Liver (tissue), 9 donors: ENCODE data around the gene LHFPL3. TPM values are rescaled to one million over a fixed set of nuclear protein-coding genes. Genes with fewer than 3 reads are reported as not detected.
"Not testable (repeated sequence)": the region's sequence is repeated elsewhere in the genome, so short reads cannot be mapped to it uniquely, and the experiment has no call there.

Experiments
- DNase-seq: peaks from one replicate; pipeline ENCODE4 v3.0.0-alpha.2; 2017; ENCODE audit warnings: low spot score
- H3K27ac ChIP-seq, 2 donors: one replicate each; pipeline ENCODE4 v1.7.0; 2013; ENCODE audit warnings: inconsistent platforms in 2 of 2, low read length in 2 of 2, control low read depth in 1 of 2, low read depth in 1 of 2, mild to moderate bottlenecking in 1 of 2
- H3K27me3 ChIP-seq, 4 donors: one replicate each; pipeline versions ENCODE4 v1.6.1 to v1.7.0; 2013; ENCODE audit warnings: low read length in 3 of 4, inconsistent platforms in 1 of 4, mild to moderate bottlenecking in 1 of 4, moderate library complexity in 1 of 4; ENCODE audit not compliant: control insufficient read depth in 4 of 4, insufficient read depth in 4 of 4
- H3K36me3 ChIP-seq, 4 donors: one replicate each; pipeline versions ENCODE4 v1.6.1 to v1.7.0; 2013; ENCODE audit warnings: low read length in 3 of 4, mild to moderate bottlenecking in 3 of 4, low read depth in 1 of 4, moderate library complexity in 1 of 4; ENCODE audit not compliant: control insufficient read depth in 4 of 4, insufficient read depth in 3 of 4
- H3K4me1 ChIP-seq, 4 donors: one replicate each; pipeline versions ENCODE4 v1.6.1 to v1.7.0; 2013; ENCODE audit warnings: low read length in 3 of 4, mild to moderate bottlenecking in 3 of 4, moderate library complexity in 1 of 4; ENCODE audit not compliant: control insufficient read depth in 4 of 4, insufficient read depth in 4 of 4
- H3K4me3 ChIP-seq, 3 donors: one replicate each; pipeline versions ENCODE4 v1.6.1 to v1.7.0; 2013; ENCODE audit warnings: low read length in 3 of 3, control low read depth in 1 of 3, low read depth in 1 of 3, mild to moderate bottlenecking in 1 of 3
- H3K9ac ChIP-seq, 2 donors: one replicate each; pipeline ENCODE4 v1.7.0; 2013; ENCODE audit warnings: low read length in 2 of 2, mild to moderate bottlenecking in 2 of 2, moderate library complexity in 2 of 2, control low read depth in 1 of 2, low read depth in 1 of 2
- H3K9me3 ChIP-seq, 4 donors: one replicate each; pipeline versions ENCODE4 v1.6.1 to v1.7.0; 2013; ENCODE audit warnings: low read length in 3 of 4; ENCODE audit not compliant: control insufficient read depth in 4 of 4
- ATF3 ChIP-seq: IDR thresholded peaks from 2 replicates; pipeline ENCODE4 v1.6.1; 2016; ENCODE audit warnings: antibody characterized with exemption
- EGR1 ChIP-seq, 2 donors: IDR thresholded peaks; 2 replicates each; pipeline ENCODE4 v1.6.1; 2016 to 2018; ENCODE audit warnings: antibody characterized with exemption in 2 of 2, low read depth in 2 of 2
- FOXA1 ChIP-seq: IDR thresholded peaks from 2 replicates; pipeline ENCODE4 v1.6.1; 2016; ENCODE audit warnings: antibody characterized with exemption
- FOXA2 ChIP-seq: IDR thresholded peaks from 2 replicates; pipeline ENCODE4 v1.6.1; 2016; ENCODE audit warnings: antibody characterized with exemption
- GABPA ChIP-seq, 2 donors: IDR thresholded peaks in 1 of 2; conservative IDR thresholded peaks in 1 of 2; 2 replicates each; pipeline ENCODE4 v1.6.1; 2016; ENCODE audit warnings: antibody characterized with exemption in 2 of 2, mild to moderate bottlenecking in 1 of 2, moderate library complexity in 1 of 2
- HNF4A ChIP-seq, 2 donors: conservative IDR thresholded peaks; 2 replicates each; pipeline ENCODE4 v1.6.1; 2016; ENCODE audit warnings: antibody characterized with exemption in 2 of 2, mild to moderate bottlenecking in 2 of 2
- HNF4G ChIP-seq: IDR thresholded peaks from 2 replicates; pipeline ENCODE4 v1.6.1; 2016; ENCODE audit warnings: antibody characterized with exemption
- JUND ChIP-seq, 2 donors: IDR thresholded peaks; 2 replicates each; pipeline ENCODE4 v1.6.1; 2016; ENCODE audit warnings: antibody characterized with exemption in 2 of 2
- NR2F2 ChIP-seq: IDR thresholded peaks from 2 replicates; pipeline ENCODE4 v1.6.1; 2016; ENCODE audit warnings: antibody characterized with exemption
- RAD21 ChIP-seq, 2 donors: IDR thresholded peaks; 2 replicates each; pipeline ENCODE4 v1.6.1; 2016; ENCODE audit warnings: antibody characterized with exemption in 2 of 2, mild to moderate bottlenecking in 2 of 2
- REST ChIP-seq: IDR thresholded peaks from 2 replicates; pipeline ENCODE4 v1.6.1; 2016; ENCODE audit warnings: antibody characterized with exemption, mild to moderate bottlenecking
- RXRA ChIP-seq, 2 donors: IDR thresholded peaks; 2 replicates each; pipeline ENCODE4 v1.6.1; 2017 to 2018; ENCODE audit warnings: antibody characterized with exemption in 2 of 2, mild to moderate bottlenecking in 1 of 2
- SP1 ChIP-seq: IDR thresholded peaks from 2 replicates; pipeline ENCODE4 v1.6.1; 2018; ENCODE audit warnings: antibody characterized with exemption, mild to moderate bottlenecking
- TAF1 ChIP-seq: conservative IDR thresholded peaks from 2 replicates; pipeline ENCODE4 v1.6.1; 2016; ENCODE audit warnings: antibody characterized with exemption, mild to moderate bottlenecking
- YY1 ChIP-seq: IDR thresholded peaks from 2 replicates; pipeline ENCODE4 v1.6.1; 2016; ENCODE audit warnings: antibody characterized with exemption, mild to moderate bottlenecking
- ZBTB33 ChIP-seq: IDR thresholded peaks from 2 replicates; pipeline ENCODE4 v1.6.1; 2016; ENCODE audit warnings: antibody characterized with exemption
- WGBS: extraction: QIAGEN DNeasy Blood & Tissue Kit; methylation state at CpG from one replicate; pipeline ENCODE4 v1.1.7; 2013; 5-methylcytosine and 5-hydroxymethylcytosine counted together
- polyA plus RNA-seq, 2 donors: library from polyadenylated mRNA; stranded (reverse) in 1 of 2; unstranded in 1 of 2; fragments of 200-250 nt in 1 of 2; fragments of >200 nt in 1 of 2; fragmentation: Nextera tagmentation in 1 of 2; extraction: Ambion mirVana in 1 of 2; gene quantifications; one replicate each; pipeline versions ENCODE4 v1.2.1 to v1.2.3, GENCODE V29; 2013 to 2015
- total RNA-seq, 2 donors: library from RNA; depleted of rRNA; stranded (reverse); fragments of >200 nt; gene quantifications; one replicate each; pipeline ENCODE4 v1.2.3, GENCODE V29; 2014
- TF ChIP-seq, protein P1 (sequence below): IDR thresholded peaks from 2 replicates; pipeline ENCODE4 v1.6.1; 2016; ENCODE audit warnings: antibody characterized with exemption
- TF ChIP-seq, protein P2 (sequence below): fragments of 150-350 bp; IDR thresholded peaks from 2 replicates; pipeline ENCODE4 v1.5.1; 2017; ENCODE audit warnings: improper control_type of control experiment, low read depth, low read length; ENCODE audit not compliant: missing input control
- donor health status: healthy.
- donor health status: healthy.
- donor health status: healthy.
- donor health status: healthy.
- donor health status: healthy.

The LHFPL3 gene
- total and polyA plus RNA-seq, 4 donors: not detected

GRCh38 chr7:104923010-104923421, 594.6 kb downstream of the LHFPL3 start:
- WGBS: 28% methylated on average over 4 of the region's 4 CpGs
- Histone ChIP-seq H3K4me3 (no peak overlapping the region), H3K9ac (no peak overlapping the region)

GRCh38 chr7:104926189-104926588, 597.8 kb downstream of the LHFPL3 start:
- H3K27me3 ChIP-seq, H3K27ac ChIP-seq, H3K9me3 ChIP-seq, DNase-seq, H3K36me3 ChIP-seq, H3K9ac ChIP-seq, H3K4me1 ChIP-seq, H3K4me3 ChIP-seq: not testable (repeated sequence)
- 91% methylated on average over 5 of the region's 5 CpGs for WGBS

More at GRCh38 chr7:104923010-104923421, 594.6 kb downstream of the LHFPL3 start:
- TF ChIP-seq REST (no peak), FOXA1 (no peak), HNF4G (no peak), TAF1 (no peak), GABPA (IDR thresholded peaks at IDR 0.05 in 1 of 2, conservative IDR thresholded peaks at IDR 0.05 in 1 of 2) (no peak), NR2F2 (no peak), RXRA (IDR thresholded peaks at IDR 0.05) (peak; percentile 23 to 41), ATF3 (no peak), HNF4A (conservative IDR thresholded peaks at IDR 0.05) (peak; percentile 27 to 45), SP1 (no peak), JUND (IDR thresholded peaks at IDR 0.05) (no peak), EGR1 (IDR thresholded peaks at IDR 0.05; ENCODE audit: low read depth in 2 of 2) (no peak), YY1 (peak; percentile 67), RAD21 (IDR thresholded peaks at IDR 0.05) (peak; percentile 94), FOXA2 (no peak), ZBTB33 (no peak)
- TF ChIP-seq, protein P1, sequence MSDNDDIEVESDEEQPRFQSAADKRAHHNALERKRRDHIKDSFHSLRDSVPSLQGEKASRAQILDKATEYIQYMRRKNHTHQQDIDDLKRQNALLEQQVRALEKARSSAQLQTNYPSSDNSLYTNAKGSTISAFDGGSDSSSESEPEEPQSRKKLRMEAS: no peak
- TF ChIP-seq, protein P2, sequence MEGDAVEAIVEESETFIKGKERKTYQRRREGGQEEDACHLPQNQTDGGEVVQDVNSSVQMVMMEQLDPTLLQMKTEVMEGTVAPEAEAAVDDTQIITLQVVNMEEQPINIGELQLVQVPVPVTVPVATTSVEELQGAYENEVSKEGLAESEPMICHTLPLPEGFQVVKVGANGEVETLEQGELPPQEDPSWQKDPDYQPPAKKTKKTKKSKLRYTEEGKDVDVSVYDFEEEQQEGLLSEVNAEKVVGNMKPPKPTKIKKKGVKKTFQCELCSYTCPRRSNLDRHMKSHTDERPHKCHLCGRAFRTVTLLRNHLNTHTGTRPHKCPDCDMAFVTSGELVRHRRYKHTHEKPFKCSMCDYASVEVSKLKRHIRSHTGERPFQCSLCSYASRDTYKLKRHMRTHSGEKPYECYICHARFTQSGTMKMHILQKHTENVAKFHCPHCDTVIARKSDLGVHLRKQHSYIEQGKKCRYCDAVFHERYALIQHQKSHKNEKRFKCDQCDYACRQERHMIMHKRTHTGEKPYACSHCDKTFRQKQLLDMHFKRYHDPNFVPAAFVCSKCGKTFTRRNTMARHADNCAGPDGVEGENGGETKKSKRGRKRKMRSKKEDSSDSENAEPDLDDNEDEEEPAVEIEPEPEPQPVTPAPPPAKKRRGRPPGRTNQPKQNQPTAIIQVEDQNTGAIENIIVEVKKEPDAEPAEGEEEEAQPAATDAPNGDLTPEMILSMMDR: peak; percentile 74
- Histone ChIP-seq H3K27ac (peak overlapping the region; percentile 1 to 4), H3K36me3 (no peaks in the 10 kb centered on the region), H3K9me3 (no peaks in the 10 kb centered on the region), H3K4me1 (peaks cover 0 to 7% (median 4%) of the 10 kb centered on the region in 4 donors), H3K27me3 (no peaks in the 10 kb centered on the region)
- peak; percentile 46 for DNase-seq
